Activated CD4-positive, alpha-beta T cell treated with anti-CD3 and anti-CD28 coated beads, Interleukin-2, amount 50 U/mL, for 24 hours (primary cell): Measurements from ENCODE around the gene DDX11.
"Not testable (repeated sequence)": the region's sequence is repeated elsewhere in the genome, so short reads cannot be mapped to it uniquely, and the experiment has no call there.

ENCODE experiments used
- DNase-seq, 2 donors: peaks; one replicate each; pipeline ENCODE4 v3.0.0-alpha.2; 2020; ENCODE audit warnings: low read depth in 1 of 2, low spot score in 1 of 2

Gene DDX11

DNA sequence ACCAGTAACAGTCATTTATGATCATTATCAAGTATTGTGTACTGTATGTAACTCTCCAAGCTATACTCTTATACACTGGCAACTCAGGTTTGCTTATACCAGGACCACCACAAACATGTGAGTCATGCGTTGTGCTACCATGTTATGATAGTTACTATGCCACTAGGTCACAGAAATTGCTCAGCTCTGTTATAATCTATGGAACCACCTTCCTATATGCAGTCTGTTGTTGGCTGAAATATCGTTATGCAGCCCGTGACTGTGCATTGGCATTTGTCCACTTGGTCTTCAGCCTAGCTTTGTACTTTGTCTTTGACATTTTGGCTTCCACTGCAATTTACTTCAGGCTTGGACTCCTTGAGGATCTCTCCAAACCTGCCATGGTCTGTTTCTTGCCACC lies 7.5 kb upstream of the DDX11 start:
- DNase-seq: not testable (repeated sequence)

DNA sequence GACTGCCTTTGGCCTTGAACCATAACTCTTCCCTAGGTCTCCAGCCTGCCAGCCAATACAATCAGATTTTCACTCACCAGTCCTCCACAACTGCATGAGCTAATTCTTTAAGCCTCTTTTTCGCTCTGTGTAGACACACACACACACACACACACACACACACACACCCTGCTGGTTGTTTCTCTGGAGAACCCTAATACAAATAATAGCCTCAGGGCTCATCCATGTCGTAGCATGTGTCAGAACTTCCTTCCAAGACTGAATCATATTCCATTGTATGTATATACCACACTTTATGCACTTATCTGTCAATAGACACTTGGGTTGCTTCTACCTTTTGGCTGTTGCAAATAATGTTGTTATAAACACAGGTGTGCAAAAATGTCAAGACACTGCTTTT lies 6.0 kb upstream of the DDX11 start:
- not testable (repeated sequence) for DNase-seq

DNA sequence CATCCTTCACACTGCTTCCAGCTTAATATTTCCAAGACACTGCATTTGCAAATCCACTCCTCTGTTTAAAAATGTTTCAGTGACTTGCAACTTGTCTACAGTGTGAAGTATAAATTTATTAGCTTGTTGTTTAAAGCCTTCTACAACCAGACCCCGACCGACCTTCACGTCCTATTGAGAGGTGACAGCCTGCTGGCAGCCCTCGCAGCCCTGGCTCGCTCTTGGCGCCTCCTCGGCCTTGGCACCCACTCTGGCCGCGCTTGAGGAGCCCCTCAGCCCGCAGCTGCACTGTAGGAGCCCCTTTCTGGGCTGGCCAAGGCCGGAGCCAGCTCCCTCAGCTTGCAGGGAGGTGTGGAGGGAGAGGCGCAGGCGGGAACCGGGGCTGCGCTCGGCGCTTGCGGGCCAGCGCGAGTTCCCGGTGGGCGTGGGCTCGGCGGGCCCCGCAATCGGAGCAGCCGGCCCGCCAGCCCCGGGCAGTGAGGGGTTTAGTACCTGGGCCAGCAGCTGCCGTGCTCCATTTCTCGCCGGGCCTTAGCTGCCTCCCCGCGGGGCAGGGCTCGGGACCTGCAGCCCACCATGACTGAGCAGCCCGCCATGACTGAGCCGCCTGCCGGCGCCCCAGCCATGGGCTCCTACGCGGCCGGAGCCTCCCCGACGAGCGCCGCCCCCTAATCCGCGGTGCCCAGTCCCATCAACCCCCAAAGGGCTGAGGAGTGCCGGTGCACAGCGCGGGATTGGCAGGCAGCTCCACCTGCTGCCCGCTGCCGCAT lies 2.5 kb upstream of the DDX11 start:
- DNase-seq: not testable (repeated sequence)

DNA sequence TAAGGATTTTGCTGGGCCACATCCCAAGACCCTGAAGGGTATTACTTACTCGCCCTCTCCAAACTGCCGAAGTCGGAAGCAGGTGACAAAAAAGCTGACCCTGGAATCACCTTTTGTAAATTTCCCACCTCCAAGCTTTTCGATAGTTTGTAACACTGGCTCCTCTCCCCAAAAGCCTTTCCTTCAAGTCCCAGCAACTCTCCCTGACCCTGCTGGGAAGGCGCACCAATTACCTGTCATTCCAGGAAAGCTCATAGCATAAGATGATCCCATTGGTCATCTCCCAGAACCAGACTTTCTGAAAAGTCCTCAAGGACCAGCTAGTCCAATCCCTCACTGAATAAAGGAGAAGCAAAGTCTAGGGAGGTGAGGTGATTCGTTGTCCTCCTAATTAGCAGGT lies 698 bp upstream of the DDX11 start:
- DNase-seq: not testable (repeated sequence)

DNA sequence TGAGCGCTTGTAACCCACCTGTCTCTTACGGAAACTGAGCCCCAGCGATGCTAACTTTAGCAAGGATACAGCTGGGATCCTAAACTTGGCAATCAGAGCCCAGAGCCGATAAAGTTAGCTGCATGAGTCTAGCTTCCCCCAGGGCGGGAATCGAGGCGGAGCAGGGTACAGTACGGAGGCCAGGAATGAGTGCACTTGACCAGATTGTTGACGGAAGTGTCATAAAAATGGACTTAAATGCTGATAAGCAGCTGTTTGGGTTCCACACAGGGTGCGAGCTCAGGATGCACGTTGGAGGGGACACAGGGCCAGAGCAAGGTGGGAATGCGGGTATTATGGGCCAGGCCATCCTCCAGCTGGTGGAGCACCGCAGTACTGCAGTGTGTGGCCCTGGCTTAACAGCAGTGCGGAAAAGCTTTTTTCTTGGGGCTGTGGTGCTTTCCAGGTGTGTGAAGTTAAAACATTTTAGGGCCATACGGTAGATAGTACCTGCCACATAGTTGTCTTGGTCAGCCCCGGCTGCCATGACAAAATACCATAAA lies 744 bp downstream of the DDX11 start:
- DNase-seq: not testable (repeated sequence)

DNA sequence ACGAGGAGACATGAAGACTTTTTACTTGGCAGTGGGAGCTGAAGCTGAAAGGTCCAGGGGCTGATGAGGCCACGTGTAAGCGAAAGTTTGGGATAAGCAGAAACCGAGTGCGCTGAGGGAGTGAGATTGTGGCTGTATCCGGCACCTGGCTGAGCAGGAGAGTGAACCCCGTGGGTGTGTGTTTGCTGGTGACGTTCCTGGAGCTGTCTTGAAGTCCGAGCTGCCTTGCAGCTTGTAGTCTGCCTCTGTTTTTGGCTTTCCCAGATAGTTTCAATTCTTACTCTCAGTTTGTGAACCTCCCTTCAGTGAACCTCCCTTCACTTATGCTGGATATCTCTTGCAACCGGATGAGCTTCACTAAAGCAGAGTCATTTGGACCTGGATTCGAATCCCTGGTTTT lies 2.5 kb downstream of the DDX11 start:
- not testable (repeated sequence) for DNase-seq

DNA sequence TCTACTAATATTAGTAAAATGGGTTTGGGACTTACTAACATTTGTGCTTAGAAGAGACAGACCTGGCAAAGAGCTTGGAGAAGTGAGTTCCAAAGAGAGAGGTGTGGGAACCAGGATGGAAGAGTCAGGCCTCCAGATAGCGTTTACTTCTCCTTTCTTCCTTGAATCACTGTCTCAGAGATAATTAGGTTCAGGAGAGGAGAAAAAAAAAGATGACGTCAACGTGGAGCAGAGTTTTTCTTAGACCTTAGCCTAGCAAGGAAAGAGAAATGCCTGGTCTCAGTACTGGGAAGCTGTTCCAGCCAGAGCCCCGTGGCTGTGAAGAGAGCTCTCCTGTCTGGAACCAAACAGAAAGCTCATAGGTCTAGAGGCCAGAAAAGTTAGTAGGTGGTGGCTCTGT lies 3.4 kb downstream of the DDX11 start:
- DNase-seq: not testable (repeated sequence)

DNA sequence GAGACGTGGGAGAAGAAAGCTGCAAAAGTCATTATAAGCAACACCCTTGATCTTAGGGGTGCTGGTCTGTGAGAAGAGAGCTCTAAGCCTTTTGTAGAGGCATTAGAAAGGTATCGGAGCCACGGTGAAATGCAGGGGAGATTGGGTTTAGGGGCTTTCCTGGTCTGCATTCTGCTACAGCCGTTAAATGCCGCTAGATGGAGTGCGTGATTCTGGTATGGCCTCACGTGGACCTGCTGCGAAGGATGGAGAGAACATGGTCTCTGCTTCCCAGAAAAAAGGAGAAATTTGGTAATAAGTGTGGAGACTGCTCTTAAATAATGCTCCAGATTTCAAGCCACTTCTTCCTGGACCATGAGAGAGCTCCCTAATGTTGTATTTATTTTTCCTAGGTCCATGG lies 4.3 kb downstream of the DDX11 start:
- DNase-seq: not testable (repeated sequence)

DNA sequence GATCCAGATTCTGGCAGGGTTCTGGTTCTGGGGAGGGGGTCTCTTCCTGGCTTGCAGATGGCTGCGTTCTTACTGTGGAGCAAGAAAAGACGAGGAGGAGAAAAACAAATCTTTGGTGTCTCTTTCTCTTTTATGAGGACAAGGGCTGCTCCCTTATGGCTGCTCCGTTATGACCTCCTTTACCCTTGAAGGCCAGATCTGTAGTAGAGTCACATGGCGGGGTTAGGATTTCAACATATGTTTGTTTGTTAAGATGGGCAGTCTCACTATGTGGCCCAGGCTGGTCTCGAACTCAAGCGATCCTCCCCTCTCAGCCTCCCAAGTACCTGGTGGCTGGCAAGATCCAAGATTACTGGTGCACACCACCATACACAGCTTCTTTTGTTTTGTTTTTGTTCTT lies 5.8 kb downstream of the DDX11 start:
- not testable (repeated sequence) for DNase-seq

DNA sequence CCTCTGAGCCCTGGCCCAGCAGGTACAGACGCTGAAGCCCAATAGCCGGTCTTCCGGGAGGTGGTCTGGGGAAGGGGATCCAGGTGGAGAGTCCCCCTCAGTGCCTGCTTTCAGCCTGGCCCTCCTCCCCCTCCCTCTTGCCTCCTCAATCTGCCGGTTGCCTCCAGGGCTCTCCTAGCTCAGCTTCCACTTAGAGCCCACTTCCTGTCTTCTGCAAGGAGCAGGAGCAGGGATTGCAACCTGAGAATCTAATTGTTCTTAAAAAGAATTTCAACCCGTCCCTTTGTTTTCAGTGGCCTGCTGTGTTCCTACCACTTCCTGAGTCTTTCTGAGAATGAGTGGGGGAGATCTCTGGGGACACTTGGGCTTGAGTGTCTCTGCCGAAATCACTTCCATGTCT lies 6.6 kb downstream of the DDX11 start:
- not testable (repeated sequence) for DNase-seq

DNA sequence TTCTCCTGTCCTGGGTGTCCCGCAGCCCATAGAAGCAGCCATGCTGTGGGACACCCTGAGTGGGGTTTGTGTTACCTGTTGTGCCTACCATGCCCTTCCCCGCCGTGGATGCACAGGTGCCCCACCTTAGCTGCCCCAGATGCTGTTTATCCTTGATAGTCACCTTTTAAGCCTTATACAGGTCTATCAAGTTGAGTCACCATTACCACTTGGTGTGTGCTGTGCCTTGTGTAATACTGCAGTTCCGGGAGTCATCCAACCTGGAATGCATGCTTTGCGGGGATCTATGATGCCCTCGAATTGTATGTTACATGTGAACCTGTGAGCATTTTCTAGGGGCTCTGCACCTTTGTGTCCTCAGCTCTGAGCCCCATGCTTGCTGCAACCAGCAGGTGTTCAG lies 7.6 kb downstream of the DDX11 start:
- DNase-seq: not testable (repeated sequence)

DNA sequence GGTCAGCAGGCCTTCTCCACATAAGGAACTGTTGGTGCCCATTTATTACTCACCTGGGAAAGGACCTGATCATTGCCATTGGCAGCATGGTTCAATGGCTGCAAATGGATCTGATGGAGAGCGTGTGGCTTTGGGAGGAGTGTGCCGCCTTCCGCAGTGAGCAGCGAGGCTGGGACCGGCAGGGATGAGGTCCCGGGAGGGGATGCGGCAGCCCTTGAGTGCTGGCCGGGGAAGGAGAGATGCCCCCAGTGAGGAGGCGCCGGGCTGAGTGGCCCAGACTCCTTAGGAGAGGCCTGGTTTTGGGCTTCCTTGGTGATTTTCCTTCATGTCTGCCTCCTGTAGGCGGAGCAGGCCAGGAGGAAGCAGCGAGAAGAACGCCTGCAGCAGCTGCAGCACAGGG lies 10.6 kb downstream of the DDX11 start:
- not testable (repeated sequence) for DNase-seq

DNA sequence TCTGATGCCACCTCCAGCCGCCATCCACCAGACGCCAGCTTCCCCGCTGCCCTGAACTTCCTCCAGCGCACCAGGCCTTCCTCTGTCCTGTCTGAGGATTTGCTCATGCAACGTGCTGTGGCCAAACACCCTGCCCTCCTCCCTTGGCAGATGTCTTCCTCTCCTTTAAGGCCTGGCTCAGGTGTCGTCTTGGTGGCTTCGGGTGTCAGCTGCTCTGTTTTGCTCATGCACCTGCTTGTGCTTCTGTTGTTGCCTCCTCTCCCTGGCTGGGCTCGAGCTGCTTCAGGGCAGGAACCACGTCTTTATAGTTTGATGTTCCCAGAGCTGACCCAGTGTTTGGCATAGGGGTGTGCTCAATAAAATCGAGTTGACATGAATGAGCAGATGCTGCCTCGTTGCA lies 12.4 kb downstream of the DDX11 start:
- not testable (repeated sequence) for DNase-seq

DNA sequence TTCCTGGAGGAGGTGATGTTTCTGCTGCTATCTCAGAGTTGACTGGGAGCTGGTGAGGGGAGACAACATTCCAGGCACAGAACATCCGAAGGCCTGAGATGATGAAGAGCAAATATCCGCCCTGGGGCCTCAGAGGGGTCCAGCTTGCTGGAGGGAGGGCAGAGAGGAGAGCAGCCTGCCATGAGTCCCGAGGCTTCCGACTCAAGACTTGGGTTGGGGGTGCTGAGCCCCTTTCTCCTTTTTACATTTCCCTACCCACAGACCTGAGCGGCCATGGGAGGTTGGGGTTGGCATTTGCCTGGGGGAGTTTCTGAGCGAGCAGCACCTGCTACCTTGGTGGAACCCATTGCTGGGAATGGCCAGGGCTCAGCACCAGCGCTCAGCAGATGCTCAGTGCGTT lies 13.8 kb downstream of the DDX11 start:
- DNase-seq: not testable (repeated sequence)

DNA sequence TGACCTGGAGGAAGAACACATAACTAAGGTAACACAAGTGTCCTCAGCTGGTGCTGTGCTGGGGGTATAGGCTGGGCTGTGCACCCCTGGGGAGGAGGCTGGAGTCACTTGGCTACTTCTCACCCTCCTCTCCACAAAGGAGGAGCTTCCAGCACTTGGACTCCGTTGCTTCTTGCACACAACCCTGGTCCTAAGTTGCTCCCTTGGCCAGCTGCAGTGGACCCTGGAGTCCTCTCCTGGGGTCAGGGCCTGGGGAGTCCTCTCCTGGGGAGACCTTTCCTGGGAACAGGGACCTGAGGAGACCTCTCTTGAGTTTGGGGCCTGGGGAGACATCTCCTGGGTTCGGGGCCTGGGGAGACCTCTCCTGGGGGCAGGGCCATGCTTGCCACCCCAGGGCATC lies 14.3 kb downstream of the DDX11 start:
- not testable (repeated sequence) for DNase-seq

DNA sequence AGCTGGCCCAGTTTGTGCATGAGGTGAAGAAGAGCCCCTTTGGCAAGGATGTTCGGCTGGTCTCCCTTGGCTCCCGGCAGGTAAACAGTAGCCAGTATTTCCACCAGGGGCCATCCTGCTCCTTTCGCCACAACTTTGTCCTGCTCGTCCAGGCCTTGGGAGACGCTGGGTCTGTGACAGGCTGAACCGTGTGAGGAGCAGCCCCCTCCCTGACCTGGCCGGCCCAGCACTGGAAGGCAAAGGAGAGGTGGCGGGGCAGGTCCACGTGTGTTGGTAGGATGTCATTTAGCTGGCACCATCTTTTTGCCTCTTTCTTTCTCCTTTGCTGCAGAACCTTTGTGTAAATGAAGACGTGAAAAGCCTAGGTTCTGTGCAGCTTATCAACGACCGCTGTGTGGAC lies 15.4 kb downstream of the DDX11 start:
- DNase-seq: no peak

DNA sequence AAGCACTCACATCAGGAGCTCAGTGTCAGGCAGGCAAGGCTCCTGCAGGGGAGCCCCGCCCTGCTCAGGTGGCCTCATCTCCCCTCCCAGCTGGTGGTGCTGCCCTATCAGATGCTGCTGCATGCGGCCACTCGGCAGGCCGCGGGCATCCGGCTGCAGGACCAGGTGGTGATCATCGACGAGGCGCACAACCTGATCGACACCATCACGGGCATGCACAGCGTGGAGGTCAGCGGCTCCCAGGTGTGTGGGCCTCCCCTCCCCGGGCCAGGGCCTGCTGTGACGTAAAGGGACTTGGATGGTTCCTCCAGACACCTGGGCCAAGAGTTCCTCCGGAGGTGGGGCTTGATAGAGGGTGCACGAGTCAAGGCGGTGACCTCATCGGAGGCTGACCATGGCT lies 18.0 kb downstream of the DDX11 start:
- not testable (repeated sequence) for DNase-seq

DNA sequence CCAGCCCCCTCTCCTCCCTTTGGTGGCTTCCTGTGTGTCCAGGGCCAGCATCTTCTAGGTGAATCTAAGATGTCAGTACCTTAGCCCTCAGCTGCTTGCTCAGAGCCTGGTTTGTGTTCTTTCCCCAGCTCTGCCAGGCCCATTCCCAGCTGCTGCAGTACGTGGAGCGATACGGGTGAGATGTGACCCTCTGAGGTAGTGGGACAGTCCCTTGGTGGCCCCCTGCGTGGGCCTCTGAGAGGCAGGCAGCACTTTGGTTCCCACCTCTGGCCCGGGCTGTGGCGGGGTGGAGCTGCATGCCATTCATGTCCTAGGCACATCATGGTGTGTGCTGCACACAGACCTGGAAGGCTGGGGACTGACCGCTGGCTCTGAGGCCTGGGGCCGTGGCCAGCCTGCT lies 19.1 kb downstream of the DDX11 start:
- not testable (repeated sequence) for DNase-seq

DNA sequence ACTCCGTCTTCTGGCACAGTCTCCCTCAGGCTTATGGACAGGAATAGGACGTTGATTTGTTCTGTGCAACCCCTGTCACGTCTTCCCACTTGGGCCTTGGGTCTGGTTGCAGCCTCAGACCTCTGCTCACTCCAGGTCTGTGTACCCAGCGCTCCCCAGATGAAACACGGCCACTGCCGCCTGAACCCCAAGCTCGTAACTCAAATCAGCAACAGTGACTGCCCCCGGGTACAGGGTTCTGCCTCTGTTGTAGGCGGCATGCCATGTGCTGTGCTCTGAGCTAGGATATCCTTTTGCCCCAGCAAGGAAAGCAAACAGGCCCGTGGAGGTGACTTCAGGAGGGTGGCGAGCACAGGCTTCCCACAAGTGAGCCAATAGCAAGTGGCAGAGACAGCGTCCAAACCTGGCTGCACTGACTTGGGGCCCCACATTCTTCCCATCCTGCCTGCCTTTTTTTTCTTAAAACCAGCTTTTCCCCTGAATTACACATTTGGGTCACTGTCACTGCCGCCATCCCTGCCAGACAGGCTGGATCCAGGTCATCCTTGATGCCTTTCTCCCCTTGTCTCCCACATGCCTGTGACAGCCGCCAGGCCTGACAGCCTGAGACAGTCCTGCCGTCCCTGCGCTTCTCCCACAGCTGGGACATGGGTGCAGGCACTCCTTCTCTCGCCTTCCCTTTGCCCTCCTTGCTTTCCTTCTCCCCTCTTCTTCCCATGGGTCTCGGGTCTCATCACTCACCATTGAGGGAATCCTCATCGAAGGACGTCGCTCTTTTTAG lies 21.6 kb downstream of the DDX11 start:
- not testable (repeated sequence) for DNase-seq

DNA sequence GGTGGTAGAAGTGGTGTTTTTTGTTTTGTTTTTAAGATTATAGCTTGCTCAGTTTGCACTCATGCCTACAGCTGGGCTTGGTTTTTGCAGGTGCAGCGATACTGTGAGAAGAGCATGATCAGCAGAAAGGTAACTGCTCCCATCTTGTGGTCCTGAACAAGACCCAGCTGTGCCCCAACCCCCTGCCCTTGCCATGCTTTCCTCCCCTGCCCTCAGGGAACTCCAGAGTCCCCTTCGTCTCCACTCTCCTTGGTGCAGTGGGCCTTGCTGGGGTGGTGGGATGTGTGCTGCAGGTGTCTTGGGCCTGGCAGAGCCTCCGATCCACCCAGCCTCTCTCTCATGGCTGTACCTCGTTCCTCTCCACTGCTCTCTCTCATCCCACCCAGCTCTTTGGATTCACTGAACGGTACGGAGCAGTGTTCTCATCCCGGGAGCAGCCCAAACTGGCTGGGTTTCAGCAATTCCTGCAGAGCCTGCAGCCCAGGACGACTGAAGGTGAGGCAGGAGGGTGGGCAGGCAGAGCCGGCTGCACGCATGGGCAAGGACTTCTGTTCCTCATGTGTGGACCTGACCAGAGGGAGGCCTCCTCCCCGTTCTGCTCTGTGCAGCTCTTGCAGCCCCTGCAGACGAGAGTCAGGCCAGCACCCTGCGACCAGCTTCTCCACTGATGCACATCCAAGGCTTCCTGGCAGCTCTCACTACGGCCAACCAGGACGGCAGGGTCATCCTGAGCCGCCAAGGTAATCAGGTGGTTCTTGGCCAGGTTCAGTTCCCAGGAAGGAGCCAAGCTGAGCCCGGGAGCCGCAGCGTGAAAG lies 22.8 kb downstream of the DDX11 start:
- DNase-seq: not testable (repeated sequence)

DNA sequence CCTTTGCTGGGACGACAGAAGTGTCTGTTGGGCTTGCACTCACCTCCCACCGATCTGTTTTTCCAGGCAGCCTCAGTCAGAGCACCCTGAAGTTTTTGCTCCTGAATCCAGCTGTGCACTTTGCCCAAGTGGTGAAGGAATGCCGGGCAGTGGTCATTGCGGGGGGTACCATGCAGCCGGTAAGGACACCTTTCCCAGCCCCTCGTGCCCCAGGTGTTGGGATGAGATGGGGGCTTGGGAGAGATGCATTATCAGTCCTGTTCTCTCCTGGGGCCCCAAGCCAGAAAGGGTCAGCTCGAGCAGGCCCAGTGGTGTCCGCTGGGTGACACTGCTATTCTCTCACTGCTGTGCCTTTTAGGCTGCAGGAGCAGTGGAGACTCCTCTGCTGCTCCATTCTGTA lies 24.2 kb downstream of the DDX11 start:
- DNase-seq: not testable (repeated sequence)
